ENCODE data around the gene TBCD.
A peak's percentile ranks its signal among the peaks of the same experiment; 100 is the strongest.

The TBCD gene

DNA sequence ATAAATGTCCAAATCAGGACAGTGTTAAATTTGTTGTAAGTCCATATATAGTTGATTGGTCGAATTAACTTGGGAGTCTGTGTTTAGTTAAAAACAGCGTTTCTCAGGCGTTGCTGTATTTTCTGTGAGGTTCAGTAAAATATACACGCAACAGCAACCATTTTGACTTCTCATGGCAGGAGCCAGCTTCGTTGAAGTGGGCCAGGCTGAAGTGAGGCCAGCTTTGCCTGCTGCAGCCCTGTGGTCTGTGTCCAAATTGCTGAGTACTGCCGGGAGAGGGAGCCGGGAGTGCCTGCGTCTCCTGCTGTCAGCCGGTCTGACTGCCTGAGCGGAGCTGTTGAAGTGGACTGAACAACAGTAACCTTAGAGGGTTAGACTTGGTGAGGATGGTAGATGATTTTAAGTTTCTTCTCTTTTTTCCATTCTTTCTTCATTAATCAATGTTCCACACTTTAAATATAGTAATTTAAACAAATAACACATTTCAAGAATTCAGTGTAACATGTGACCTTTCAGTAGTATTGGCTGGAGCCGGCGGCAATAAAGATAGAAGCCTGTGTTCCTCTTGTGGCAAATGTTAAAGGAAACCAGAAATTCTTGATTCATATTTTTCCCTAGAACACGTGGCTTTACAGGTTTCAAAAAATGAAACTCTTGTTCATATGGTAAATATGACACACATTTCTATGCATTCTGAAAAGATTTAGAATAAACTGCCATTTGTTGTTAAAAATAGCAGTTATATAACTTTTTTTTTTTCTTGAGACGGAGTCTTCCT, 124.9 kb downstream of the TBCD start:
- Histone ChIP-seq H3K4me3 (ENCODE audit: low read depth, low read length) (no peak overlapping the region), H3K27me3 (replicated peaks) (no peaks in the 10 kb centered on the region), H3K27ac (no peak overlapping the region), H3K36me3 (replicated peaks) (no peaks in the 10 kb centered on the region)
- in situ Hi-C loops (cut with HindIII; ENCODE audit: low pct_ligation_motif_present, low sequenced_read_pairs) = no loop called here
- TF ChIP-seq, protein P1, sequence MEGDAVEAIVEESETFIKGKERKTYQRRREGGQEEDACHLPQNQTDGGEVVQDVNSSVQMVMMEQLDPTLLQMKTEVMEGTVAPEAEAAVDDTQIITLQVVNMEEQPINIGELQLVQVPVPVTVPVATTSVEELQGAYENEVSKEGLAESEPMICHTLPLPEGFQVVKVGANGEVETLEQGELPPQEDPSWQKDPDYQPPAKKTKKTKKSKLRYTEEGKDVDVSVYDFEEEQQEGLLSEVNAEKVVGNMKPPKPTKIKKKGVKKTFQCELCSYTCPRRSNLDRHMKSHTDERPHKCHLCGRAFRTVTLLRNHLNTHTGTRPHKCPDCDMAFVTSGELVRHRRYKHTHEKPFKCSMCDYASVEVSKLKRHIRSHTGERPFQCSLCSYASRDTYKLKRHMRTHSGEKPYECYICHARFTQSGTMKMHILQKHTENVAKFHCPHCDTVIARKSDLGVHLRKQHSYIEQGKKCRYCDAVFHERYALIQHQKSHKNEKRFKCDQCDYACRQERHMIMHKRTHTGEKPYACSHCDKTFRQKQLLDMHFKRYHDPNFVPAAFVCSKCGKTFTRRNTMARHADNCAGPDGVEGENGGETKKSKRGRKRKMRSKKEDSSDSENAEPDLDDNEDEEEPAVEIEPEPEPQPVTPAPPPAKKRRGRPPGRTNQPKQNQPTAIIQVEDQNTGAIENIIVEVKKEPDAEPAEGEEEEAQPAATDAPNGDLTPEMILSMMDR (IDR thresholded peaks at IDR 0.05; ENCODE audit: low read depth, low read length, missing control alignments) = peak; percentile 78
- peak; percentile 77 for DNase-seq

DNA sequence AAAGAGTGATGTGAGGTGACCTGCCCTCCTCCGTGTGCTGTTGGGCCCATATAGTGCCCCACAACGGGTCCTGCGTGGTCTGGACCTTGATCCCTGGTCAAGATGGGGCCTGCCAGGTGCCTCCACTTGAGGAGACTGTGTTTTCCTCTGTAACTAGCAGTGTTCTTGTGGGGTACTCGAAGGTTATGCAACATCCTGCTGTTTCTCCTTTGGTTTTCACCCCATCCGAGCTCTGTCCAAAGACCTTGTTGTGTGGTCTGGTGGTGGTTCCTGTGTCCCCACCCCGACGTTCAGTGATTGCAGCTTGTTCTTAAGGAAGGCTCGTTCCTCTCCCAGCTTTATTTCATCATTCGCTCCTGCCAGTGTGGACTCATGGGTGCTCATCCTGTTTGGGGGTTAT, 126.7 kb downstream of the TBCD start:
- in situ Hi-C loops (cut with HindIII; ENCODE audit: low pct_ligation_motif_present, low sequenced_read_pairs) = no loop called here
- no peaks in the 10 kb centered on the region for H3K27me3 ChIP-seq (replicated peaks)
- H3K4me3 ChIP-seq (ENCODE audit: low read depth, low read length) = no peak overlapping the region
- TF ChIP-seq, protein P1 (IDR thresholded peaks at IDR 0.05; ENCODE audit: low read depth, low read length, missing control alignments) = no peak
- H3K36me3 ChIP-seq (replicated peaks) = no peaks in the 10 kb centered on the region
- DNase-seq = no peak
- H3K27ac ChIP-seq = no peak overlapping the region

DNA sequence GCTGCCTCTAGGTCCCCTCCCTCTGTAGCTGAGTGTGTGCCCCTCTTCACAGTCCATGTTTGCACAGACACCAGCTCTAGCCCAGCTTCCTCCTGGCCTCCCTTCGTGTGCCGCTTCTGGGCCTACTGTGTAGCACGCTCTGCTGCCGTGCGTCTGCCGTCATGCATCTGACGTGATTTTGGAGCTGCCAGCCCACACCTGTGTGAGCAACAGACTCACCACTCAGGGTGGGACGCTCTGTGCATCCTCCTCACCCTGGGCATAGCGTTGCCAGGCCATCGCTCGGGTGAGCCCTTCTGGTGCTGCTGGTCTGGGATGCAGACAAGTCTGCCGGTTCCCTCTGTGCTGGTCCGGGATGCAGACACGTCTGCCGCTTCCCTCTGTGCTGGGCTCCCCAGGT, 127.4 kb downstream of the TBCD start:
- DNase-seq = no peak
- Histone ChIP-seq H3K4me3 (ENCODE audit: low read depth, low read length) (no peak overlapping the region), H3K27ac (no peak overlapping the region), H3K36me3 (replicated peaks) (no peaks in the 10 kb centered on the region), H3K27me3 (replicated peaks) (no peaks in the 10 kb centered on the region)
- TF ChIP-seq, protein P1 (IDR thresholded peaks at IDR 0.05; ENCODE audit: low read depth, low read length, missing control alignments) = no peak
- in situ Hi-C loops (cut with HindIII; ENCODE audit: low pct_ligation_motif_present, low sequenced_read_pairs) = no loop called here

DNA sequence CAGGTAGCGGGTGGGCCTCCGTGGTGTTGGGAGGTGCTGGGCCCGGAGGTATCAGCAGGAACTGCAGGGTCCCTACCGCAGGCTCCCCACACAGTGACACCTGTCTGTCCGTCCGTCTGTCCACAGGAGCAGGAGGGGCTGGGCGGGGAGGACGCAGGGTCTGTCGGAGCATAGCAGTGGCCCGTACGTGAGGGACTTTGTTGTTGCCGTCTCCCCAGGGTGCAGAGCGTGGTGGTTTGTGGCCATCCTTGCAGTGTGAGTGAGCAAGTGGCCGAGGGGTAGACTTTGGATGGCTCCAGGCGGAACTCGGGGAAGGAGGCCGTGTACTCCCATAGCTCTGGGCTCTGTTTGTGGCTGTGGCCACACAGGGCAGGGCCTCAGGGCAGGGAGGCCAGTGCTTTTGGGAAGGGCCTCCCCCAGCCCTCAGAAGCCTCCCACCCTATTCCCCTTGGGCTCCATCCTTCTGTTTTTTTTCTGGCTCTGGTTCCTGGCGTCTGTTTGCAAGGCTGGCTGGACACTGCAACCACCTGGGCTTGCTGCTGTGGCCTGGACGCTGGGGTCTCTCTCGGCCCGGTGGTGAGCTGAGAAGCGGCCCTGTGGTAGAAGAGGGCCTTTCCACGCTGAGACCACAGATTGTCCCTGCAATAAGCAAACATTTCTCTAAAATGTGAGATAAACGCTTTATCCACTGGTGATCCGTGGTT, 128.9 kb downstream of the TBCD start:
- no peak overlapping the region for H3K4me3 ChIP-seq (ENCODE audit: low read depth, low read length)
- in situ Hi-C loops (cut with HindIII; ENCODE audit: low pct_ligation_motif_present, low sequenced_read_pairs) = no loop called here
- no peaks in the 10 kb centered on the region for H3K36me3 ChIP-seq (replicated peaks)
- H3K27ac ChIP-seq = no peak overlapping the region
- no peaks in the 10 kb centered on the region for H3K27me3 ChIP-seq (replicated peaks)
- TF ChIP-seq, protein P1 (IDR thresholded peaks at IDR 0.05; ENCODE audit: low read depth, low read length, missing control alignments) = no peak
- no peak for DNase-seq

DNA sequence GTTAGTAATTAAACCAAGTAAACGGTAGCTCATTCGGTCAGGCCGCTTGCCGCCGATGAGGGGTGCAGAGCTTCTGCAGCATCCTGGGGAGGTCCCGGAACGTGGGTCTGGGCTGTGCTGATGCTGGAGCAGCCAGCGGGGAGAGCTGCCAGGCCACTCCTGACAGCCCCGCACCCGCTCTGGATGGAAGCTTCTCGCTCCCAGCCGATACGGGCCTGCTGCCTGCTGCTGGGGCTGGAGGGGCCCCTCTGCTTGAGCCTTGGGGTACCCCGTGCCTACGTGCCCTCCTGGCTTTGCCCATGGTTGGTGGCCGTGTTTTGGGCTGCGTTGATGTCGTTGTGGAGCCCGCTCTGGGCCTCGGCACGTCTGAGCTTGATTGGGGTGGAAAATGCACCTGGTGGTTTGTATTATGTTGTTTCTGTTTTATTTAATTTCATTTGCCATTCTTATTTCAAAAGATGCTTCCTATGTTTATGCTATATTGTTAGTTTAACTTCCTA, 129.5 kb downstream of the TBCD start:
- Histone ChIP-seq H3K4me3 (ENCODE audit: low read depth, low read length) (no peak overlapping the region), H3K27ac (no peak overlapping the region), H3K36me3 (replicated peaks) (no peaks in the 10 kb centered on the region), H3K27me3 (replicated peaks) (no peaks in the 10 kb centered on the region)
- TF ChIP-seq, protein P1 (IDR thresholded peaks at IDR 0.05; ENCODE audit: low read depth, low read length, missing control alignments) = no peak
- DNase-seq = no peak
- in situ Hi-C loops (cut with HindIII; ENCODE audit: low pct_ligation_motif_present, low sequenced_read_pairs) = no loop called here
